HG03575 (cell line): ENCODE measurements around the gene OGN.

Experiments used
- ATAC-seq: cut with Tn5 transposase; IDR thresholded peaks from one replicate; pipeline ENCODE4 v1.9.1; 2021; ENCODE audit not compliant: unreplicated experiment, insufficient number of reproducible peaks, low FRiP score; ENCODE audit errors: extremely low read depth

Gene OGN

DNA sequence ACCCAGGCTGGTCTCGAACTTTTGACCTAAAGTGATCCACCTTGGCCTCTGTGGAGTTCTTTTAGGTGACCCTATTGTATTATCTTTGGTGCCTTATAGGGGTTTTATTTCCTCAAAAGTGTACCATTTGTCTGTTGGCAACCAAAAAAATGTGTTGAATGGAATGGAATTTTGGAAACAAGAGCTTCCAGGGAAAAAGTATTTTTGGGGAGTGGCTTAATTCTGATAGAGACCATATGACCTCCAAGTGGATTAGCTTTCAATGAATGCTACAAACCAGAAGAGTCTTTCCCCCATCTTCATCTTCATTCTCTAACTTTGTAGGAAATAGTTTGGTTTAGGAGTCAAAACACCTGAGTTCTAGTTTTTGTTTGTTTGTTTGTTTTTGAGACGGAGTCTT is 3.4 kb upstream of the OGN start:
- ATAC-seq: no peak

DNA sequence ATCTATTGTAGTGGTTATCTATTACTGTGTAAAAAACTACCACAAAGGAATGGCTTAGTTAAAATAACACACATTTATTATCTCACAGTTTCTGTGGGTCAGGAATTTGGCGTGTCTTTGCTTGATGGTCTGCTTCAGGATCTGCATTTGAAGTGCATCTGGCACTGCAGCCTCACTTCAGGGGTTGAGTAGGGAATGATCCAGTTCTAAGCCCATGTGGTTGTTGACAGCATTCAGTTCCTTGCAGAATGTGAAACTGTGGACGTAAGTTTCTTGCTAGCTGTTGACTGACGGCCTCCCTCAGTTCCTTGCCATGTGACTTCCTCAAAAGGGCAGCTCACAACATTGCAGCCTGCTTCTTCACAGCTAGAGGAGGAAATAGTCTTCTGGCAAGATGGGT is 2.1 kb upstream of the OGN start:
- no peak for ATAC-seq

DNA sequence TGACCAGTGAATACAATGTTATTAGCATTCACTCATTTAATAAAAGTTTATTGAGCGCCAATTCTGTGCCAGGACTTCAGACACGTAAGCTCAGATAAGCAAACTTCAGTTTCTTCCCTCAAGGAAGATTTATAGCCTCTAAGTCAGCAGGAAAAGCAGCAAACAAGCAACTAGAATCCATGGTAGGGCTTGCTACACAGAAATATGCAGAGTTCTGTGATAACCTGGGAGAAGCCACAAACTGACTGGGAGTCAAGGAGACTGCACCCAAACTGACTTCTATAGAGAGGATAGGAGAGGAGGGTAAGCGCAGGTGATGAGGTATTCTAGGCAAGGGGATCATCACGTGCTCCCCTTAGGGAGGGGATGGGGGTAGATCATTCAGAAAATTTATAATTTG is 1.4 kb upstream of the OGN start:
- no peak for ATAC-seq

DNA sequence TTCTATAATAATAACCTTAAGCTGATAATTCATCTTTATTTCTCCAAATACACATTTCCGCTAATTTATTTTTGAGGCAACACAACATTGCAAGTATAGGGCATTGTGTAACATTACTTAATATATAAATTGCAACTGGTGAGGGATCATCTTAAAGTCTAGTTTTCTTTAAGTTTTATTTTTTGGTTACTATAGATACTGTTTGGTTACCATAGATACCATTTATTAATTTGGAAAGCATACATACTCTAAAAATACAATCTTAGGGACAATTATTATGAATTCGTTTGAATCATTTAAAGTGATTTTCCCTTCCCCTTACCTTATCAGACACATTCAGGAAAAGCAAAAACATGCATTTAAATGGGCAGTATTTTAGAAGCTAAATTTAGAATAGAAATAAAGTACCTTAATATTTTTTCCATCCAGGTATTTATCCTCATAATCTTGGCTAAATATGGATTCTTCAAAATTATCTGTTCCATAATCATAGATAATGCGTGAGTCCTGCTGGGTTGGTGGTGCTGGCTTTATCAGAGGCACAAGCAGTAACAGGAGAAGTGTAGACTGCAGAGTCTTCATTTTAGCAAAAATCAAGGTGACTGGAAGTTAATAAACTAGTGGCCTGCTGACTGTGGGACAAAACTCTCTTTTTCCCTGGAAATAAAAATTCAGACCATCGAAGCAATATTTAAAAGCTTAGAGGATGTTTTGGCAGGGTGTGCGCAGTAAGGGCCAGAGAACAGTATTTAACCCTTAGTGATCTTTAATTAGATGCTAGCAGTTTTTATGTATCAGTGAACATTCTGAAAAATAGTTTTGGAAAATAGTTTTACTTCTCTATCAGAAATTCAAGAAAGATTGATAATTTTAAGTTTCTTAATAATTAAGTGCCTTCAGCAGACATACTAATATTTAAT is 1.3 kb downstream of the OGN start:
- no peak for ATAC-seq

DNA sequence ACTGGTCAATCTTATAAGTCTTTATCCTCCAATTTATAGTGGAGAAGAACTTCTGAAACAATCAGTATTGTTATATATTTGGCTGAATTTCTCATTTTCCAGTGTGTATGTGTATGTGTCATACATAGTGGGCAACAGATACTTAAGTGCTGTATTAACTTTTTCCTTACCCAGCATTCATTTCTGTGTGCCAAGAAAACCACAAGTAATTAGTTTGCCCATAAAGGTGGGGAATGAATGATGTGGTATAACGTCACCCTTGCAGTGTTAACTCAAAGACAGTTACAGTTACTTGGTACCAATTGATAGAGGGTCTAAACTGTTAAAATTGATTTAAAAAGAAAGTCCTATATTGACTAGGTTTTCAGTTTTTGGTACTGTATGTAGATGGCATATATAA is 2.0 kb downstream of the OGN start:
- ATAC-seq: no peak

DNA sequence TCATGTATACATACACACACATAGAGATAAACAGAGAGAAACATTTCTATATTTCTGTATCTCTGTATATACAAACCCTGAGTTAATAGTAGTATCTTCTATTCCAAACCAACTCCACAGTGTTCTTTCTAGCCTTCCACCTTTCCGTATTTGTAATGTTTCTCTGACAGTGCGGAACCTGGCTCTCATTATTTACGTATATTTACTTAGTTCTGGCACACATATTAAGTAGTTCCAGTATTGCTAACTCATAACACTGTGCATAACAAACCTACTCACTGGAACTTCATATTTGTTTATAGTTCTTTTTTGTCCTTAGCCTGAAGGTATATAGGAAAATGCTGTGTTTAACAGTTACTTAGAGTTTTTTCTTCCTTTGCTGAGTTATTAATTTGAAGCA is 6.5 kb downstream of the OGN start:
- ATAC-seq: no peak

DNA sequence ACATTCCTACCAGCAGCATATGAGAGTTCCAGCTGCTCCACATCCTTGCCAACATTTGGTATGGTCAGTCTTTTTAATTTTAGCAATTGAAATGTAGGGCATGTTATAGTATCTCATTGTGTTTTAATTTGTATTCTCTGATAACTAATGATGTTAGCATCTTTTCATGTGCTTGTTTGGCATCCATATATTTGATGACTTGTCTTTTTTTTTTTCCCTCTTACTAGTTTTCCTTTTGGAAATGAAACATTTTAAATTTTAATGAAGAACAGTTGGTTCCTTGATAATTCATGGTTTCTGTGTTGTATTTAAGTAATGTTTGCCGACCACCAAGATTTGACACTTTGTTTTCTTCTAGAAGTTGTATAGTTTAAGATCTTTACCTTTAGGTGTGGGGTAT is 8.8 kb downstream of the OGN start:
- ATAC-seq: no peak

DNA sequence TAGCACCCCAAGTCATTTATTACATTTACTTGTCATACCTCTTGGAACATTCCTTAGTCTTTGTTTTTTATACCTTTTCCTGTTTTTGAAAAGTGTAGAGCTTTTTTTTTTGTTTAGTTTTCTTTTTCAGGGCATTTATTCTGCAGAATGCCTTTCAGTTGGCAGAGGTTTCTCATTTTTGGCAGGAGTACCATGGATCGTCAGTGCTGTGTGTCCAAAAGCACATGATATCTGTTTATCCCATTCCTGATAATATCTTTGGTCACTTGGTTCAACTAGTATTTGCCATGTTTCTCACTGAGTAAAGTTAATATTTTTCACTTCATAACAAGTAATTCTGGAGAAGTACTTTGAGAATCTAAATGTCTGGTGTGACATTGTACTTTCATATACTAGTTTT is 10.7 kb downstream of the OGN start:
- no peak for ATAC-seq

DNA sequence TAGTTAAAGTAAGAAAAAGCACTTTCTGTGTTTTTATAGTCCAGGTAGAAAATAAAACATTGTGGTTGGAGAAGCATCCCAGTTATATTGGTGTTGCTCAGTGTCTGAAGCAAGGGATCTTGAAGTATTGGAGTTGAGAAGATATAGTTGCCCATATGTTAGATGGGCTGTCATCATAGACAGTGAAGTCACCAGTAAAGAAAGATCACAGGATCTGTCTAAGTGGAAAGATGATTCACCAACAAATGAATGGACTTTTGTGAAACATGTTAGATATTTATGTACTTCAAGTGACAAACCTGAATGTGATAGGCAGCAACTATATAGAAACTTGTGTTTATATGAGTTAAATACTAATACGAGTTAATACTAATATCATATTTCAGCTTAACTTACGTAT is 11.7 kb downstream of the OGN start:
- ATAC-seq: no peak

DNA sequence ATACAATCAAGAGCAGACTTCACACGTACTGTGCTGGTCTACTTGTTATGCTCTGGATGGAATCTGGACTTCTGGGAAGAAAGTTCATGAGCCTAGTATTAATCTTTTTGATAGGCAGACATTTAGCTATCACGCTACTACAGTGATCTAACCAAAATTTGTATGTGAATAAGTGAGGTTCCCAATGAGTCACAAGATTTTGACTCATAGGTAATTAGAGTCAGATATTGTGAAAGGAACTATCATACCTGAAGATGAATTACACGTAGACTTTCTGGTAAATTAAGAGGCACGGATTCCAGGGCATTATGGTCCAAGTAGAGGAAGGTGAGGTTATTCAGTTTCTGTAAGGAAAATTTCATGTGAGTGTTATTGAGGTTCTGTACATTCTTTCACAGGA is 18.4 kb downstream of the OGN start:
- ATAC-seq: no peak

DNA sequence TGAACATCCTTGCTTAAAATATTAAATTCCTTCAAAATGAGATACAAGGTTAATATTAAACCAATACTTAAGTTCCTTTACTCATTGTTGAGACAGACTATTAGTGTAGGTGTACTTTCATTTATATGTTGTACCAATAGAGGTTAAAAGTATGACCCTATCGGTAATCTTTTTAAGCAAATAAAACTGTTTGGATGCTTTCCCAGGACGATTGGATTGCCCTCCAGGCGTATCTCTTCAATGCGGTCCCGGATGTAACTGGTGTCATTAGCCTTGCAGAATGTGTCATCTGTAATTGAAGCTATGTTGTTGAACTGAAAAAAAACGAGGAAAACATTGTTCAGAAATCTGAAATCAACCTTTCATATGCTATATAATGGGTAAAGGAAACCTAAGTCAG is 18.9 kb downstream of the OGN start:
- no peak for ATAC-seq

DNA sequence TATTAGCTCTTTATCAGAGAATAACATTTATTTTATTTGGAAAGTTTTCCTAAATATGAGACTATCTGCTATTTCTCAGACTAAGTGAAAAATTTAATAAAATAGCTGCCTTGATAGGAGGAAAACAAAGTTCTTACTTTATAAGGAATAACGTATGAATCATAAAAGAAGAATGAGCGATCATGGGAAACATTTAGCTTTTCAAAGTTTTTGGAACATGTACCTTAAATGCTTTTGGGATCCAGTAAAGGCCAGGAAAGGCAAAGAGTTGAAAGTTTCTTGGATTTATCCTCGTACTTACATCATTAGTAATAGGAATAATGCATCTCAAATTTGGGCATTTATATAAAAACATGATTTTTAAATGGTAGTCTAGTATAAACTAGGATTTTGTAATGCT is 19.4 kb downstream of the OGN start:
- ATAC-seq: no peak

DNA sequence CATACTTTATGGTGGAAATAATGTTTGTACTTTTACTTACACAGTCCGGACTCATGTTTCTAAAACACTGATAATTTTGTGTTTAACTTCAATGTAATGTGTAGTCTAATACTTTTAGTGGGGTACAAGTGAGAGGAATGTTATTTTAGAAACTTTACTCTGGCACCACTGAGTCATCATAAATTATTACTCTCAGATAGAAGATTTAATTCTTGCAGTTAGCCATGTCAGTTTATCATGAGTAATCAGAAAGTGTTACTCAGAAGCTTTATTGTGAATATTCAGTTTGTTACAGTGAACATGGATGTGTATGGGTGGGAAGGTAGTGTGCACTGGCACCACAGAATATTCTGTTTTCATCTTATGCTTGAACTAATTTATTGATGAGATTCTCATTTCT is 20.0 kb downstream of the OGN start:
- no peak for ATAC-seq

DNA sequence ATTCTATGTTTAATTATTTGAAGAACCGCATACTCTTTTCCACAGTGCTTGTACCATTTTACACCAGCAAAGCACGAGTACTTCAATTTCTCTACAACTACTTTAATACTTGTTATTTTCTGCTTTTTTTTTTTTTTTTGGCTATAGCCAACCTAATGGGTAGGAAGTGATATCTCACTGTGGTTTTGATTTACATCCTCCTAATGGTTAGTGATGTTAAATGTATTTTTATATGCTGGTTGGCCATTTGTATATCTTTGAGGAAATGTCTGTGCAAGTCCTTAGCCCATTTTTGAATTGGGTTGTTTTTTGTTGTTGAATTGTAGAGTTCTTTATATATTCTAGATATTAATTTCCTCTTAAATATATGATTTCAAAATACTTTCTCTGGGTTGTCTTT is 22.6 kb downstream of the OGN start:
- ATAC-seq: no peak

DNA sequence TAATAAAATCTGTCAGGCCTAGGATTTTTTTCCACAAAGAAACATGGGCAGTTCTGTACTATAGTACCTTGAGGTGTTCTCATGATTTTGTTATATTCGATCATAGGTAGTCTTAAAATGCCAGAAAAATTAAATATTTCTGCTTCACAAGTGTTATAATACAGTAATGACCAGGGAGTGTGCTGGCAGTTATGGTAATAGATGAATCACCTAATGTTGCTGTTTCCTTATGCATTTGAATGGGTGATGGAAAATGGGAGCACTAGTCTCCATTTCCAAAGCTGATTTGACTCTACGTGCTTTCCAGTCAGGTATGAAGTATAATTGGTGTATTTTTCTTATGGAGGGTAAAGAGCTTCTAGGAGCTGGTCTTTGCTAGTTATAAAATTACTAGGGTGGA is 23.8 kb downstream of the OGN start:
- ATAC-seq: no peak

DNA sequence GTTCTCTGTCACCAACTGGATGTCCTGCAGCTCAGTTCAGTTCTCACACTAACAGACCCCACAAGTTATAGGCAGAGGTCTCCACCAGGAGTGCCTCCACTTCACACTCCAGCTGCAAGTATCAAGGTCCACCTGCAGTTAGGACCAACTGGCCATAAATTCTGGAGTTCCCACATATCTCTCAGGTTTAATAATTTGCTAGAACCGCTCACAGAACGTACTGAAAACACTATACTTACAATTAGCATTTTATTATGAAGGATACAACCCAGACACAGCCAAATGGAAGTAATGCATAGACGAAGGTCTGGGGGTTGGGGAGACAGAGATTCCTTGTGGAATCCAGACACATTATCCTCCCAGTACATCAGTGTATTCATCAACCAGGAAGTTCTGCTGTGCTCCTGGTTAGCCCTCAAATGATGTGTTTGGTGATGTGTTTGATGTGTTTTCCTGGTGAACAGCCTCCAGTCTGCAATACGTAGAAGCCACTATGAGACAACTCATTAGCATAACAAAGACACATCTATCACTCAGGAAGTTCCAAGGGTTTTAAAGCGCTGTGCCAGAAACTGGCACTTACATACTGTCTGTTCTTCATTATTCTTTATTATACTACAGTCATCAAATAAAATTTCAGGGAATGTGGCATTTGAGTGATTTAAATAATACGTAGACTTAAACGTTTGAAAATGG is 25.4 kb downstream of the OGN start:
- no peak for ATAC-seq

DNA sequence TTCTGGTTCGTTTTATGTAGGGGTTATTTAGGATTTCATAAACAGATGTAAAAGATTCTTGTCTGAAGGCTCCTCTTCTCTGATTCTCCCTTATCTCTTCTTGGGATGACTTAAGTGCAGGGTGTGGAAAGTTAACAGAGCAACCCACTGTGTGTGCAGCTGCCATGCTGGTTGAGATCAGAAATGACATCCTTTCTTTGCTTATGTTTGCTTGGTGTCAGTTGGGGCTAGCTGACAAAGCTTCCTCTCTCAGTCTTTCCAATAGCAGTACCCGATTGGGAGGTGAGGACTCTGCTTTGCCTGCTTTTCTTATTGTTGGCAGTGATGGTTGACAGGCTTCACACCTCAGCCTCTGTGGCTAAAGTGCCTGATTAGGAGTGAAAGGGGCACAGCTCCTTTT is 26.5 kb downstream of the OGN start:
- ATAC-seq: no peak

DNA sequence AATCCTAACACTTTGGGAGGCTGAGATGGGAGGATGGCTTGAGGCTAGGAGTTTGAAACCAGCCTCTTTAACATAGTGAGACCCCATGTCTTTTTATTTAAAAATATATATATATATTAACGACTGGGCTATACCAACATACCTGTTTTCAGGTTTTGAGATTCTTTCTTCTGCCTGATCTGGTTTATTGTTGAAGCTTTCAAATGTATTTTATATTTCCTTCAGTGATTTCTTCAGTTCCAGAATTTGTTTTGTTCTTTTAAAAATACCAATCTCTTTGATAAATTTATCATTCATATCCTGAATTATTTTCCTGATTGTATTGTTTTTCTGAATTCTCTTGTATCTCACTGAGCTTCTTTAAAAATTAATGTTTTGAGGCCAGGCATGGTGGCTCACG is 31.2 kb downstream of the OGN start:
- ATAC-seq: no peak

DNA sequence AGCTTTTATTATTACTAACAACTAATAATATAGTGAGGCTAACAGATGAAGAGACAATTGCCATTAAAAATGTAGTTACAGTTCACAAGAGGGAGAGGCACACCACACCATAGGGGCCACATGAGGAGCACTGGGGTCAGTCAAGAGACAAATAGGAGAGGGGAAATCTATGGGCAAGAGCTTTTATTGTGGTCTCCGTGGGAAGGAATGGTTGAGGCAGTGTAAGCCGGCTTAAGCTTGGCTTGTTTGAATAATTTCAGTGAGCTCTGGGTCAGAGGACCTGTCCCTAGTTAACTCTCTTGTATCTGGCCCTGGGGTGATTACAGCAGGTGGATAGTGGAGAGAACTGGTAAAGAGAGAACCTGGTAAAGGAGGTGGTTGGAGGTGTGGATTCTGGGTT is 35.3 kb downstream of the OGN start:
- ATAC-seq: no peak

DNA sequence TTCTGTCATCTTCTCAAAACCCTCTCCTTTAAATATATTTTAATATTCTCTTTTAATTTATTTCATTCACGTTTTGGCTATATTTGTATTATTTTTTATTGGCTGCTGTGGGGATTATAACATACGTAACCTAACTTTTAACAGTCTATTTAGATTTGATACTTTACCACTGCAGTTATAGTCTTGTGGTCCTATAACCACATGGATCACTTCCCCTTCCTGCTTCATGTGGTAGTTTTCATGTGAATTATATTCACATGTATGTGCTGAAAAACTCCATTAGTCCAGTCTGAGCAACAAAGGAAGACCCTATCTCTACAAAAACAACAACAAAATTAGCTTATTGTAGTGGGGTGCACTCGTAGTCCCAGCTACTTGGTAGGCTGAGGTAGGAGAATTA is 44.3 kb downstream of the OGN start:
- no peak for ATAC-seq
